GM10847 (cell line): Measurements from ENCODE around the gene ARVCF.

ENCODE experiments used
- POLR2A ChIP-seq: IDR thresholded peaks from 2 replicates; pipeline ENCODE4 v1.6.1; 2011; ENCODE audit not compliant: insufficient read length; ENCODE audit errors: extremely low read depth

ARVCF gene

GRCh38 chr22:20016734-20017621 lies at the start of gene ARVCF:
ARVCF (minus strand) TSS chr22:20016823; CDS start chr22:19990794, 26,029 bp downstream.
- TF ChIP-seq POLR2A, result no peak

- TF ChIP-seq POLR2A, result no peak
Measured at GRCh38 chr22:20065896-20066616, 49.4 kb upstream of the ARVCF start.

GRCh38 chr22:20064545-20065262 lies 48.1 kb upstream of the ARVCF start:
- no peak for TF ChIP-seq POLR2A

- no peak for TF ChIP-seq POLR2A
Measured at GRCh38 chr22:20064140-20064480, 47.5 kb upstream of the ARVCF start.

- TF ChIP-seq POLR2A, result no peak
Measured at GRCh38 chr22:20063271-20064139, 46.9 kb upstream of the ARVCF start.

- TF ChIP-seq POLR2A, result no peak
Measured at GRCh38 chr22:20062766-20063083, 46.1 kb upstream of the ARVCF start.

- no peak for TF ChIP-seq POLR2A
Measured at GRCh38 chr22:20062043-20062765, 45.6 kb upstream of the ARVCF start.

GRCh38 chr22:20061481-20061861 lies 44.8 kb upstream of the ARVCF start:
- TF ChIP-seq POLR2A, result no peak

GRCh38 chr22:20060700-20061480 lies 44.3 kb upstream of the ARVCF start:
- TF ChIP-seq POLR2A, result no peak

- TF ChIP-seq POLR2A, result no peak
Measured at GRCh38 chr22:20058989-20059770, 42.6 kb upstream of the ARVCF start.

GRCh38 chr22:20057596-20058268 lies 41.1 kb upstream of the ARVCF start:
- TF ChIP-seq POLR2A, result no peak

- no peak for TF ChIP-seq POLR2A
Measured at GRCh38 chr22:20056696-20057386, 40.2 kb upstream of the ARVCF start.

- TF ChIP-seq POLR2A, result no peak
Measured at GRCh38 chr22:20056161-20056560, 39.5 kb upstream of the ARVCF start.
